ENCODE data around the gene ZNF217.

The ZNF217 gene

DNA sequence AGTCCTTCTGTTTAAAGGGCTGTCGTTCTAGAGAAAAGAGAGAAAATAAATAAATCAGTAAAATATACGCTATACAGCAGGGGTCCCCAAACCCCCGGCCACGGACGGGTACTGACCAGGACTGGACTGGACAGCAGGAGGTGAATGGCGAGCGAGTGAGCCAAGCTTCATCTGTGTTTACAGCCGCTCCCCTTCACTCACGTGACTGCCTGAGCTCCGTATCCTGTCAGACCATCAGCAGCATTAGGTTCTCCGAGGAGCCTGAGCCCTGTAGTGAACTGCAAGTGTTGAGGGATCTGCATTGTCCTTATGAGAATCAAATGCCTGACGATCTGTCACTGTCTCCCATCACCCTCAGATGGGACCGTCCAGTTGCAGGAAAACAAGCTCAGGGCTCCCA lies 76.5 kb downstream of the ZNF217 start:
- no peak for DNase-seq (ENCODE audit: low read depth, low spot score)
- no peaks in the 10 kb centered on the region for H3K9me3 ChIP-seq (ENCODE audit: insufficient read depth, low read length)
- TF ChIP-seq YY1 (IDR thresholded peaks at IDR 0.05; ENCODE audit: insufficient read depth, insufficient read length): no peak
- TF ChIP-seq SUZ12 (IDR thresholded peaks at IDR 0.05; ENCODE audit: extremely low read depth, insufficient read depth, insufficient read length): no peak
- TF ChIP-seq ZNF274 (IDR thresholded peaks at IDR 0.05; ENCODE audit: low read depth, low read length): no peak
- H3K9ac ChIP-seq (ENCODE audit: insufficient read length, low read depth): no peak overlapping the region
- no peak overlapping the region for H3K4me3 ChIP-seq (ENCODE audit: insufficient read length, low read depth)
- no peaks in the 10 kb centered on the region for H3K27me3 ChIP-seq (ENCODE audit: insufficient read depth, insufficient read length)
- H3K36me3 ChIP-seq (ENCODE audit: insufficient read depth, insufficient read length, low read length): no peaks in the 10 kb centered on the region
- H3K4me1 ChIP-seq (ENCODE audit: insufficient read depth, insufficient read length): no peaks in the 10 kb centered on the region

Measured in NT2/D1 (cell line).